ENCODE data around the gene ZFR.

DNA sequence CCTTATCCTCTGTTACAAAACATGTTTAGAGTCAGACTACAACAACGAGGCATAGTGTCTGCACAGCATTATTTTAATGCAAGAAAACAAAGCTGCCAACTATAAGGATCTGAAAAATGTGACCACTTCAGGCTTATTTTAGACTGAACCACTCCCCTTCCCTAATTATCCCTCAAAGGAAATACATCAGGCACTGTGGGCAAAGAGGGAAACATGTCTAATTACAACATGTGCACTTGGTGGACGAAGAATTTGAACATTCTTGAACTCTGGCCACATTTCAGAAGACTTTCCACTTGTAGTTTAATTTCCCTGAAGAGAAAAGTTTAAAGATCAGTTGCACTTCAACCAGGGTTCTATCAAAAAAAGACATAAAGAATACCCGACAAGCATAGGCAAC, 135.6 kb downstream of the ZFR start:
- TF ChIP-seq, protein P1, sequence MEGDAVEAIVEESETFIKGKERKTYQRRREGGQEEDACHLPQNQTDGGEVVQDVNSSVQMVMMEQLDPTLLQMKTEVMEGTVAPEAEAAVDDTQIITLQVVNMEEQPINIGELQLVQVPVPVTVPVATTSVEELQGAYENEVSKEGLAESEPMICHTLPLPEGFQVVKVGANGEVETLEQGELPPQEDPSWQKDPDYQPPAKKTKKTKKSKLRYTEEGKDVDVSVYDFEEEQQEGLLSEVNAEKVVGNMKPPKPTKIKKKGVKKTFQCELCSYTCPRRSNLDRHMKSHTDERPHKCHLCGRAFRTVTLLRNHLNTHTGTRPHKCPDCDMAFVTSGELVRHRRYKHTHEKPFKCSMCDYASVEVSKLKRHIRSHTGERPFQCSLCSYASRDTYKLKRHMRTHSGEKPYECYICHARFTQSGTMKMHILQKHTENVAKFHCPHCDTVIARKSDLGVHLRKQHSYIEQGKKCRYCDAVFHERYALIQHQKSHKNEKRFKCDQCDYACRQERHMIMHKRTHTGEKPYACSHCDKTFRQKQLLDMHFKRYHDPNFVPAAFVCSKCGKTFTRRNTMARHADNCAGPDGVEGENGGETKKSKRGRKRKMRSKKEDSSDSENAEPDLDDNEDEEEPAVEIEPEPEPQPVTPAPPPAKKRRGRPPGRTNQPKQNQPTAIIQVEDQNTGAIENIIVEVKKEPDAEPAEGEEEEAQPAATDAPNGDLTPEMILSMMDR (IDR thresholded peaks at IDR 0.05): no peak
- TF ChIP-seq POLR2A (IDR thresholded peaks at IDR 0.05): no peak
- TF ChIP-seq EP300 (IDR thresholded peaks at IDR 0.05): no peak

All from stomach (tissue), 4 donors.